GDM1 (cell line): ENCODE results near the gene HUWE1.
"Not testable (repeated sequence)": the region's sequence is repeated elsewhere in the genome, so short reads cannot be mapped to it uniquely, and the experiment has no call there.

Source experiments
- DNase-seq: peaks from one replicate; lab custom pipeline; 2025; lab: John Stamatoyannopoulos, UW

The HUWE1 gene, protein sequence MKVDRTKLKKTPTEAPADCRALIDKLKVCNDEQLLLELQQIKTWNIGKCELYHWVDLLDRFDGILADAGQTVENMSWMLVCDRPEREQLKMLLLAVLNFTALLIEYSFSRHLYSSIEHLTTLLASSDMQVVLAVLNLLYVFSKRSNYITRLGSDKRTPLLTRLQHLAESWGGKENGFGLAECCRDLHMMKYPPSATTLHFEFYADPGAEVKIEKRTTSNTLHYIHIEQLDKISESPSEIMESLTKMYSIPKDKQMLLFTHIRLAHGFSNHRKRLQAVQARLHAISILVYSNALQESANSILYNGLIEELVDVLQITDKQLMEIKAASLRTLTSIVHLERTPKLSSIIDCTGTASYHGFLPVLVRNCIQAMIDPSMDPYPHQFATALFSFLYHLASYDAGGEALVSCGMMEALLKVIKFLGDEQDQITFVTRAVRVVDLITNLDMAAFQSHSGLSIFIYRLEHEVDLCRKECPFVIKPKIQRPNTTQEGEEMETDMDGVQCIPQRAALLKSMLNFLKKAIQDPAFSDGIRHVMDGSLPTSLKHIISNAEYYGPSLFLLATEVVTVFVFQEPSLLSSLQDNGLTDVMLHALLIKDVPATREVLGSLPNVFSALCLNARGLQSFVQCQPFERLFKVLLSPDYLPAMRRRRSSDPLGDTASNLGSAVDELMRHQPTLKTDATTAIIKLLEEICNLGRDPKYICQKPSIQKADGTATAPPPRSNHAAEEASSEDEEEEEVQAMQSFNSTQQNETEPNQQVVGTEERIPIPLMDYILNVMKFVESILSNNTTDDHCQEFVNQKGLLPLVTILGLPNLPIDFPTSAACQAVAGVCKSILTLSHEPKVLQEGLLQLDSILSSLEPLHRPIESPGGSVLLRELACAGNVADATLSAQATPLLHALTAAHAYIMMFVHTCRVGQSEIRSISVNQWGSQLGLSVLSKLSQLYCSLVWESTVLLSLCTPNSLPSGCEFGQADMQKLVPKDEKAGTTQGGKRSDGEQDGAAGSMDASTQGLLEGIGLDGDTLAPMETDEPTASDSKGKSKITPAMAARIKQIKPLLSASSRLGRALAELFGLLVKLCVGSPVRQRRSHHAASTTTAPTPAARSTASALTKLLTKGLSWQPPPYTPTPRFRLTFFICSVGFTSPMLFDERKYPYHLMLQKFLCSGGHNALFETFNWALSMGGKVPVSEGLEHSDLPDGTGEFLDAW (N-terminal part only)

GRCh38 chrX:53686151-53686885 lies at the start of gene HUWE1:
Gene HUWE1 (minus strand): TSS chrX:53686719. CDS start chrX:53654107, 32,612 bp downstream.
- peak; percentile 67 for DNase-seq

DNA sequence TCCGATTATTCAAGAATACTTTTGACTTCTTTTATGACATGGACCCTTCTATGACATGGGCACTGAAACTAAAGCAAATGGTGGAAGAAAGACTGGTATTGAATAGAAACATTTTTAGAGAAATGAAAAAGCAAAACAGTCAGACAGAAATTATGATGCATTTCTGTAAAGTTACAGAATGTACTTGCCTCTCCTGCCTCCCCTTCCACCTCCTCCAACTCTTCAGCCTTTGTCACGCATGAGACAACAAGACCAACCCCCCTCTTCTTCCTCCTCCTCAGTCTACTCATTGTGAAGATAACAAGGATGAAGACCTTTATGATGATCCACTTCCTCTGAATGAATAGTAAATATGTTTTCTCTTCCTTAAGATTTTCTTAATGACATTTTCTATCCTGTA lies 46.3 kb upstream of the HUWE1 start:
- DNase-seq: no peak

DNA sequence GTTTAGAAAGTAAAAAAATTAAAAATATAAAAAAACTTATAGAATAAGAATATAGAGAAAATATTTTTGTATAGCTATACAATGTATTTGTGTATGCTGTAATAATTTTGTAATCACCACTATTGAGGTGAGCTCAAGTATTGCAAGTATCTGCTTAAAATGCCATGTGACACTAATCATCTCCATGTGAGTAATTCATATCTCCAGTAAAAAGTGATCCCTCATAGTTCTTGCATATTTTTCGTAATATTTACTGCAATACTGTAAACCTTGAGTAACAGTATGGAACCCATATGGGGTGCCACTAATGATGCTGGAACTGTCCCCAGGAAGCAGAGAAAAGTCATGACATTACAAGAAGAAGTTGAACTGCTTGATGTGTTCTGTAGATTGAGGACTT lies 43.2 kb upstream of the HUWE1 start:
- DNase-seq: no peak

GRCh38 chrX:53728506-53728905 lies 42.0 kb upstream of the HUWE1 start:
- no peak for DNase-seq

DNA sequence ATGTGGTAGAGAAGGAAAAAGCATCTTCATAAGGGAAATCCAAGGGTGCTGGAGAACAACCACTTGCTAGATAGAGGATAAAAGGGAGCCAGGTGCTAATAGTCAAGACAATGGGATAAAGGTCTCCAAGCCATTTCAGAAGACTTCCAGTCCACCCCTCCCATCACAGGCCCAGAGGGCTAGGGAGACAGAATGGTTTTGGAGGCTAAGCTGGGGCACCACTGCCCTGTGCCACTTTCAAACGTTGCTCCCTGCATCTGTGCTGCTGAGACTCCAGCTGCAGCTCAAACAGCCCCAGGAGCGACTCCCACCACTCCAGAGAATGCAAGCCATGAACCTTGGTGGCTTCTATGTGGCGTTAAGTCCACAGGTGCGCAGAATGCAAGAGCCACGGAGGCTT lies 38.4 kb upstream of the HUWE1 start:
- DNase-seq: no peak

DNA sequence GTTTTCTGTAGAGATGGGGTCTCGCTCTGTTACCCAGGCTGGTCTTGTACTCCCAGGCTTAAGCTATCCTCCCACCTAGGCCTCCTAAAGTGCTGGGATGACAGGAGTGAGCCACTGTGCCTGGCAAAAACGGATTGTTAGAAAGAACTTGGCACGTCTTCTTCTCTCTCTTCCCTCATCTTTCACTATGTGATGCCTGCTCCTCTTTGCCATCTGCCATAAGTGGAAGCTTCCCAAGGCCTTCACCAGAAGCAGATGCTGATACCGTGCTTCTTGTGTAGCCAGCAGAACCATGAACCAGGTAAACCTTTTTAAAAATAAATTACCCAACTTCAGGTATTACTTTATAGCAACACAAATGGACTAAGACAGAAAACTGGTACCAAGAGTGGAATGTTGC lies 36.9 kb upstream of the HUWE1 start:
- no peak for DNase-seq

GRCh38 chrX:53721610-53722009 lies 35.1 kb upstream of the HUWE1 start:
- not testable (repeated sequence) for DNase-seq

GRCh38 chrX:53719666-53720065 lies 33.1 kb upstream of the HUWE1 start:
- not testable (repeated sequence) for DNase-seq

- no peak for DNase-seq
These were observed 31.6 kb upstream of the HUWE1 start for GRCh38 chrX:53718073-53718472.

- DNase-seq: no peak
These were observed 30.7 kb upstream of the HUWE1 start for GRCh38 chrX:53717205-53717604.

DNA sequence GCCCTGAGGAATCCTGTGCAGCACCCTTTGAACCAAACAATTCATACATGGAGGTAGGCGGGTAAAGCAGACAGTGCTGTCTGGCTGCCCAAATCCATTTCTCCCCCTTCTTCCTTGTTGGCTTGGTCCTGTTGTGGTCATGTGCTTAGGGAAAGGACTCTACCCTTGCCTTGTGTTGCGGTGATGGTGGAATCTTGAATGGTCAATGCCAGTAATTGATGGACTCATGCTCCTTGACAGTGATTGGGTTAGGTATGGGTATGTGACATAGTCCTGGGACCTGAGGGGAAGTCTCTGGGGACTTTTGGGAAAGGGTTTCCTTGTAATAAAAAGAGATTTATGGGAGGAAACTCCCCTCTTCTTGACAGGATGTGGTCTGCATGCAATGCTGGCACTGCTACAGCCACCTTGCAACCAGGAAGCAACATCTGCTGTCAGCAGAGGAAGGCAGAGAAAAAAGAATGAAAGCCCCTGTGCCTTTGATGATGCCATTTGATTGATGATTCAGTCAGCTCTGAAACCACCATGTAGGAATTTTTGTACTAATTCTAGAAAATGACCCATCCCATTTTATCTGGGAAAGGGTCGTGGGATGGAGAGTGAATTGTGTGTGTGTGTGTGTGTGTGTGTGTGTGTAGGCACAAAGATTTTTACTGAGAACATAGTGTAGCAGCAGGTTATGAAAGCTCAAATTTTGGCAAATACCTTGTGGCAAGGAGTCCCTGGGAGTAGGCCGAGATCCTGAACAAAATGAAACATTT lies 30.0 kb upstream of the HUWE1 start:
- DNase-seq: peak; percentile 43

DNA sequence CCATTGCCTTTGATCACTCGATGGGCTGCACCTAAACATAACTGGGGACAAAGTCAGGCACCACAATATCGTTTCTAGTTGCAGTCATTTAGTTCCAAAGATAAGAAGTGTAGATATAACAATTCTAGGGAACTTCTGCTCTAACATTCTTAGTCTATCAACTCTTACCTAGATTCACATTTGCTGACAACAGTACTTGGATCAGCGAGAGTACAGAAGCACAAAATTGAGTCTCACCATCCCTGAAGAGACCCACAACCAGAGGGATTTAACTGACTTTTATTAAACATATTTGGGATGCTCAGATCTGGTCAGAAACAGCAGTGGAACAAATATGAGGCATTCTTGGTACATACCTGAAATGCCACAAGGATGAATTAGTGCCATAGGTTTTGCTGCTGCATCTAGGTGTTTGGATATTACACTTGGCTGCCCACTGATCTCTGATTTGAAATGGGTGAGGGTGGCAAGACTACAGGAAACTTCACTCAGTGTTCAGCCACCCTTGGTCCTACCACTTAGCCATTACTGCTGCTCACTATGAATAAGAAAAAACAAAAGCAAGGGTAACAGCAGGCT lies 28.9 kb upstream of the HUWE1 start:
- no peak for DNase-seq

DNA sequence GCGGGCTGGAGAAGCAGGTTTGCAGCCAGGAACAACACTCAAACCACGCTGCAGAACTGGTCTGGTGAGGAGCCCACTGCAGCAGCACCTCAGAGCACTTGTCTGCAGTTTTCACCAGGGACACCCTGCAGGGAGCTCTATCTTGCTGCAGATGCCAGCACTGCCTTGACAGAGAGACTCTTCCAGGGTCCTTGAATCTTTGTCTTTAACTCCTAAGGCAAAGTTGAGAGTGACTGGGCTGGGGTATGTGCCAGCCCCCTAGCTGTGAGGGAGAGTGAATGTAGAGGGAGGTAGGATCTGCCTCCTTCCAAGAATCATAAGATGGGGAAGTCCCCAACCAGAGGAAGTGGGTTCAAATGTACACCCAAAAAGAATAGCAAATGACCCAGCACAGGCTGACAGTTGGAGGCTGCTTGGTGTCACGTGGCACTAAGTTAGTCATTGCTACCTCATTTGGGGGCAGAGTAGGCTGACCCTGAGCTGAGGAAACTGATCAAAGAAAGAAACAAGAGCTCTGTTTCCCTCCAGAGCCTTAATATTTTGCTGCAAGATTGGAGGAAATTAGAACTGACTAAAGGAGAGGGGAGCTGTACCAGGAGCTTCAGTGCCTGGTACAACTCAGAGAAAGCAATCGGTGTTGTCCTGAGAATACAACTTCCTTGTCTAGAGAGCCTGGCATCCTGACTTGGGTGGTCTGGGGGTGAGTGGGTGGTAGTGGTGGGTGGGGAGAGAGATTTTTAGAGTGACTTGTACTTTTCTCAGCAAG lies 28.2 kb upstream of the HUWE1 start:
- DNase-seq: peak; percentile 67

GRCh38 chrX:53713987-53714579 lies 27.6 kb upstream of the HUWE1 start:
- no peak for DNase-seq

DNA sequence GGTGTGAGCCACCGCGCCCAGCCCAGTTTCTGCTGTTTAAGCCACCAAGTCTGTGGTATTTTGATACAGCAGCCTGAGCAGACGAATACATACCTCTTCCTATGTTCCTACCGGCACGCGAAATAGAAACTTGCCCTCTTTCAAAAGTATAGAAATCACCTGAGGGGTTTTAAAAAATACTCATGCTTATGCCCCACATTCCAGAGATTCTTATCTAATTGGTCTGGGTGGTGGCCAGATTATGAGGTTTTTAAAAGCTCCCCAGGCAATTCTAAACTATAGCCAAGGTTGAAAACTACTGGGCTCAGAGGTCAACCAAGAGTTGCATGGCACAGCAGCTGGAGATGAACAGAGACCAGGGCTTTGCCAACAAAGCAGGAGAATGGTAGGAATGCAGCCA lies 24.9 kb upstream of the HUWE1 start:
- no peak for DNase-seq

GRCh38 chrX:53704854-53705253 lies 18.3 kb upstream of the HUWE1 start:
- no peak for DNase-seq

- DNase-seq: no peak
These were observed 17.8 kb upstream of the HUWE1 start for GRCh38 chrX:53704294-53704693.

GRCh38 chrX:53695946-53696549 lies 9.5 kb upstream of the HUWE1 start:
- no peak for DNase-seq

DNA sequence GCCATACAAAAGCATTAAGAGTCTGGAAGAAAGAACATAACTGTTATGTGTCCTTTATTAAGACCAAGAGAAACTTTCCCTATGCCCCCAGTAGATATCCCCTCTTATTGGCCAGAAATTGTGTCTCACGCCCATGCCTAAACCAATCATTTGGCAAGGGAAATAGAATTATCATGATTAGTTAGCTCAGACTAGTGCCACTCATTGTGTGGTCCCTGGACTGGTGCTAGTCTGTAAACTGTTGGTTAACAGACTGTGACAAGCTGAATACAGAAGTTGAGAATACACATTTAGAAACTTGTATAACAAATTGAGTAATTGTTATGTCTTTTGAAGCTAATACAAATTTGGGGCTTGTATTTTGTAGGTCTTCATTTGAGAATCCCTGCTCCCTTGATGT lies 8.1 kb upstream of the HUWE1 start:
- no peak for DNase-seq
